Stimulated activated naive CD8-positive, alpha-beta T cell treated with anti-CD3 and anti-CD28 coated beads, Interleukin-15, amount 100 ng/mL, for 72 hours (primary cell): ENCODE results near the gene CCR5.

Source experiments
- ATAC-seq: fragments of 150-1000 bp; cut with Tn5 transposase; 2 replicates; pipeline ENCODE4 v1.10.0; 2021; ENCODE audit warnings: mild to moderate bottlenecking, moderate library complexity
- DNase-seq, 2 donors: peaks; one replicate each; pipeline ENCODE4 v3.0.0; 2021 to 2022
- H3K27ac Mint-ChIP-seq, 2 donors: one replicate each; pipeline ENCODE4 v1.8.0; 2022; ENCODE audit warnings: mild to moderate bottlenecking in 2 of 2, mixed read lengths in 2 of 2, moderate library complexity in 2 of 2
- H3K27me3 Mint-ChIP-seq: one replicate; pipeline ENCODE4 v1.8.0; 2022; ENCODE audit warnings: mixed read lengths
- H3K4me1 Mint-ChIP-seq: one replicate; pipeline ENCODE4 v1.8.0; 2022; ENCODE audit warnings: mild to moderate bottlenecking, mixed read lengths
- H3K4me3 Mint-ChIP-seq, 2 donors: one replicate each; pipeline ENCODE4 v1.8.0; 2022; ENCODE audit warnings: mild to moderate bottlenecking in 2 of 2, mixed read lengths in 2 of 2, moderate library complexity in 1 of 2
- H3K9me3 Mint-ChIP-seq, 2 donors: one replicate each; pipeline ENCODE4 v1.8.0; 2022; ENCODE audit warnings: mixed read lengths in 2 of 2

The CCR5 gene

GRCh38 chr3:46422617-46423016, 51.9 kb downstream of the CCR5 start:
- no peak overlapping the region for H3K4me3 Mint-ChIP-seq
- ATAC-seq (no peak), DNase-seq (no peak)
- H3K27ac Mint-ChIP-seq, result no peak overlapping the region
- peaks cover 15% of the 10 kb centered on the region for H3K4me1 Mint-ChIP-seq
- H3K9me3 Mint-ChIP-seq, result no peaks in the 10 kb centered on the region
- no peaks in the 10 kb centered on the region for H3K27me3 Mint-ChIP-seq

GRCh38 chr3:46423588-46423987, 52.8 kb downstream of the CCR5 start:
- no peaks in the 10 kb centered on the region for H3K27me3 Mint-ChIP-seq
- peaks cover 11% of the 10 kb centered on the region for H3K4me1 Mint-ChIP-seq
- H3K4me3 Mint-ChIP-seq, result no peak overlapping the region
- no peaks in the 10 kb centered on the region for H3K9me3 Mint-ChIP-seq
- no peak for DNase-seq
- no peak overlapping the region for H3K27ac Mint-ChIP-seq
- no peak for ATAC-seq
